DOHH2 (cell line): ENCODE data around the gene PCYT2.

ENCODE experiments used
- EZH2phosphoT487 ChIP-seq: fragments of 200-600 bp; sonication (generic); IDR thresholded peaks from 2 replicates; pipeline ENCODE4 v1.6.1; 2017; ENCODE audit warnings: borderline replicate concordance, mild to moderate bottlenecking, antibody characterized with exemption, low read length, moderate library complexity, mixed read lengths
- TF ChIP-seq, protein P1 (sequence below): fragments of 200-600 bp; sonication (generic); IDR thresholded peaks from one replicate; pipeline ENCODE4 v1.5.1; 2014; ENCODE audit warnings: antibody characterized with exemption, mild to moderate bottlenecking, low read depth, low read length; ENCODE audit not compliant: poor library complexity, severe bottlenecking

DNA sequence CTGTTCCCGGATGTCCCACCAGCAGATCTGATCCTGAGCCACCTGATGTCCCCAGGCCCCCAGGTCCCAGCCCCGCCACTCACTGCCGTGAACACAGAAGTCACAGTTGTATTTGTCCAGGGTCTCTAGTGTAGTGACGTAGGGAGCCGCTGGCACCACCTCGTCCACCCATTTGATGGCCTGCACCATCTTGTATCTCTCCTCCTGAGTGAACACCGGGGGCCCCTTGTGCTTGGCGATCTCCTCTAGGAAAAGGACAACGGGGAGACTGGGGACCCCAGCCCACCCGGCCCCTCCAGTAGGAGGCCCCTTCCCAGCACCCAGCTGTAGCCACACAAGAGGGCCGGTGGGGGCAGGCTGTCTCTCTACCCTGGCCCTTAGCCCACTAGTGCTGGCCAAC lies 2.4 kb downstream of the PCYT2 start:
- TF ChIP-seq, protein P1, sequence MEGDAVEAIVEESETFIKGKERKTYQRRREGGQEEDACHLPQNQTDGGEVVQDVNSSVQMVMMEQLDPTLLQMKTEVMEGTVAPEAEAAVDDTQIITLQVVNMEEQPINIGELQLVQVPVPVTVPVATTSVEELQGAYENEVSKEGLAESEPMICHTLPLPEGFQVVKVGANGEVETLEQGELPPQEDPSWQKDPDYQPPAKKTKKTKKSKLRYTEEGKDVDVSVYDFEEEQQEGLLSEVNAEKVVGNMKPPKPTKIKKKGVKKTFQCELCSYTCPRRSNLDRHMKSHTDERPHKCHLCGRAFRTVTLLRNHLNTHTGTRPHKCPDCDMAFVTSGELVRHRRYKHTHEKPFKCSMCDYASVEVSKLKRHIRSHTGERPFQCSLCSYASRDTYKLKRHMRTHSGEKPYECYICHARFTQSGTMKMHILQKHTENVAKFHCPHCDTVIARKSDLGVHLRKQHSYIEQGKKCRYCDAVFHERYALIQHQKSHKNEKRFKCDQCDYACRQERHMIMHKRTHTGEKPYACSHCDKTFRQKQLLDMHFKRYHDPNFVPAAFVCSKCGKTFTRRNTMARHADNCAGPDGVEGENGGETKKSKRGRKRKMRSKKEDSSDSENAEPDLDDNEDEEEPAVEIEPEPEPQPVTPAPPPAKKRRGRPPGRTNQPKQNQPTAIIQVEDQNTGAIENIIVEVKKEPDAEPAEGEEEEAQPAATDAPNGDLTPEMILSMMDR: no peak
- no peak for TF ChIP-seq EZH2phosphoT487
